ENCODE data around the gene AMD1.
"Not testable (repeated sequence)": the region's sequence is repeated elsewhere in the genome, so short reads cannot be mapped to it uniquely, and the experiment has no call there.

AMD1 gene

GRCh38 chr6:110873981-110874879 lies at the start of gene AMD1:
Gene AMD1 (plus strand): TSS chr6:110874785. CDS start chr6:110875106, 321 bp downstream.
- no peak for TF ChIP-seq CTCF (IDR thresholded peaks at IDR 0.05; ENCODE audit: low read depth, low read length)

GRCh38 chr6:110826236-110827129 lies 48.1 kb upstream of the AMD1 start:
- no peak for DNase-seq (ENCODE audit: extremely low read depth, low read depth)
- TF ChIP-seq CTCF (IDR thresholded peaks at IDR 0.05; ENCODE audit: low read depth, low read length): no peak

More at GRCh38 chr6:110873981-110874879, at the start of gene AMD1:
- DNase-seq (ENCODE audit: extremely low read depth, low read depth): peak; percentile 97

- TF ChIP-seq CTCF (IDR thresholded peaks at IDR 0.05; ENCODE audit: low read depth, low read length): no peak
- DNase-seq (ENCODE audit: extremely low read depth, low read depth): no peak
Measured at GRCh38 chr6:110828396-110828795, 46.2 kb upstream of the AMD1 start.

GRCh38 chr6:110831405-110831804 lies 43.2 kb upstream of the AMD1 start:
- no peak for DNase-seq (ENCODE audit: extremely low read depth, low read depth)
- TF ChIP-seq CTCF (IDR thresholded peaks at IDR 0.05; ENCODE audit: low read depth, low read length): no peak

GRCh38 chr6:110833831-110834230 lies 40.8 kb upstream of the AMD1 start:
- no peak for DNase-seq (ENCODE audit: extremely low read depth, low read depth)
- TF ChIP-seq CTCF (IDR thresholded peaks at IDR 0.05; ENCODE audit: low read depth, low read length): no peak

- DNase-seq (ENCODE audit: extremely low read depth, low read depth): not testable (repeated sequence)
Measured at GRCh38 chr6:110835751-110836150, 38.8 kb upstream of the AMD1 start.

- no peak for DNase-seq (ENCODE audit: extremely low read depth, low read depth)
- no peak for TF ChIP-seq CTCF (IDR thresholded peaks at IDR 0.05; ENCODE audit: low read depth, low read length)
Measured at GRCh38 chr6:110841266-110841665, 33.3 kb upstream of the AMD1 start.
